Fibroblast of lung (primary cell): Measurements from ENCODE around the gene PLA2G4B. TPM values are rescaled to one million over a fixed set of nuclear protein-coding genes. Genes with fewer than 3 reads are reported as not detected.
A peak's percentile ranks its signal among the peaks of the same experiment; 100 is the strongest.

Experiments used
- DNase-seq, 2 donors: peaks; one replicate each; pipeline versions ENCODE4 v3.0.0 to v3.0.0-alpha.2; 2010; ENCODE audit warnings: low read depth in 2 of 2
- H2AFZ ChIP-seq: 2 replicates; pipeline ENCODE4 v1.5.1; 2012; ENCODE audit warnings: low read length, control low read depth, inconsistent platforms
- H3K27ac ChIP-seq: 2 replicates; pipeline ENCODE4 v1.5.1; 2011; ENCODE audit warnings: low read length, control low read depth; ENCODE audit not compliant: insufficient read depth
- H3K27me3 ChIP-seq: 2 replicates; pipeline ENCODE4 v1.5.1; 2011; ENCODE audit warnings: mild to moderate bottlenecking, low read length; ENCODE audit not compliant: control insufficient read depth, insufficient read depth
- H3K36me3 ChIP-seq: 2 replicates; pipeline ENCODE4 v1.5.1; 2011; ENCODE audit warnings: low read length; ENCODE audit not compliant: control insufficient read depth, insufficient read depth
- H3K4me1 ChIP-seq: 2 replicates; pipeline ENCODE4 v1.5.1; 2011; ENCODE audit warnings: low read length; ENCODE audit not compliant: control insufficient read depth, insufficient read depth; ENCODE audit errors: extremely low read depth
- H3K4me2 ChIP-seq: 2 replicates; pipeline ENCODE4 v1.5.1; 2011; ENCODE audit warnings: low read length, control low read depth; ENCODE audit not compliant: insufficient read depth; ENCODE audit errors: extremely low read depth
- H3K4me3 ChIP-seq, 4 experiments: fragments of 200-600 bp in 1 of 4; sonication (generic) in 1 of 4; replicated peaks in 1 of 4; 2 replicates each; pipeline ENCODE4 v1.5.1; 2011 to 2016; ENCODE audit warnings: low read length in 4 of 4, low read depth in 3 of 4, mild to moderate bottlenecking in 3 of 4, control low read depth in 2 of 4, inconsistent platforms in 1 of 4, mixed read lengths in 1 of 4; ENCODE audit not compliant: insufficient read depth in 1 of 4; ENCODE audit errors: control extremely low read depth in 1 of 4
- H3K79me2 ChIP-seq: 2 replicates; pipeline ENCODE4 v1.5.1; 2012; ENCODE audit warnings: mild to moderate bottlenecking, low read length, inconsistent platforms; ENCODE audit not compliant: control insufficient read depth, insufficient read depth
- H3K9ac ChIP-seq: 2 replicates; pipeline ENCODE4 v1.5.1; 2011; ENCODE audit warnings: mild to moderate bottlenecking, low read length, control low read depth; ENCODE audit not compliant: insufficient read depth
- H3K9me3 ChIP-seq: 2 replicates; pipeline ENCODE4 v1.5.1; 2012; ENCODE audit warnings: low read depth, low read length; ENCODE audit not compliant: control insufficient read depth, insufficient read depth
- H4K20me1 ChIP-seq: 2 replicates; pipeline ENCODE4 v1.5.1; 2011; ENCODE audit warnings: low read length; ENCODE audit not compliant: control insufficient read depth, insufficient read depth; ENCODE audit errors: extremely low read depth
- EZH2 ChIP-seq: IDR thresholded peaks from 2 replicates; pipeline ENCODE4 v1.5.1; 2012; ENCODE audit warnings: low read length, control low read depth, mild to moderate bottlenecking; ENCODE audit errors: missing control alignments
- polyA plus RNA-seq, 2 donors: library from polyadenylated mRNA; depleted of rRNA in 1 of 2; stranded (reverse) in 1 of 2; unstranded in 1 of 2; fragments of >200 nt; gene quantifications; 2 replicates each; pipeline ENCODE4 v1.2.1, GENCODE V29; 2011 to 2012; ENCODE audit warnings: missing spikeins in 1 of 2
- total RNA-seq: library from RNA; depleted of rRNA; stranded (reverse); fragments of >200 nt; gene quantifications from 2 replicates; pipeline ENCODE4 v1.2.1, GENCODE V29; 2014
- TF ChIP-seq, protein P1 (sequence below), 2 donors: IDR thresholded peaks in 1 of 2; conservative IDR thresholded peaks in 1 of 2; 1 replicate in 1 of 2; 2 replicates in 1 of 2; pipeline ENCODE4 v1.5.1; 2011 to 2012; ENCODE audit warnings: low read length in 2 of 2, control low read depth in 1 of 2, inconsistent platforms in 1 of 2, low read depth in 1 of 2, mild to moderate bottlenecking in 1 of 2

PLA2G4B gene
- total and polyA plus RNA-seq, 2 donors (not counting 1 experiment from before 2014, with no cell fraction given) = 0.99 to 1.2 TPM

DNA sequence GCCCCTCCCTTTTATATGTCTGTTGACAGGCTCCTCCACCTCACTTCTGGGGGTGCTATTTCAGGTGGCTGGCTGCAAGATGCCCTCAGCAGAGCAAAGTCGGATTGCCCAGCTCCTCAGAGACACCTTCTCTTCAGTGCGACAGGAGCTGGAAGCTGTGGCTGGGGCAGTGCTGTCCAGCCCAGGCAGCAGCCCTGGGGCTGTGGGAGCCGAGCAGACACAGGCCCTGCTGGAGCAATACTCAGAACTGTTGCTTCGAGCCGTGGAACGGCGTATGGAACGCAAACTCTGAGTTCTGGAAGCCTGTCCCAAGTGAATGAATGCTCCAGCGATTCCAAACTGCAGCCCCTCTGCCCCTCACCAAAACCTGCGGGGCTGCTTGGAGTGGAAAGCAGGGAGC lies 13.5 kb upstream of the PLA2G4B start:
- no peak overlapping the region for H3K27ac ChIP-seq
- H2AFZ ChIP-seq = no peak overlapping the region
- no peak for TF ChIP-seq EZH2
- TF ChIP-seq, protein P1, sequence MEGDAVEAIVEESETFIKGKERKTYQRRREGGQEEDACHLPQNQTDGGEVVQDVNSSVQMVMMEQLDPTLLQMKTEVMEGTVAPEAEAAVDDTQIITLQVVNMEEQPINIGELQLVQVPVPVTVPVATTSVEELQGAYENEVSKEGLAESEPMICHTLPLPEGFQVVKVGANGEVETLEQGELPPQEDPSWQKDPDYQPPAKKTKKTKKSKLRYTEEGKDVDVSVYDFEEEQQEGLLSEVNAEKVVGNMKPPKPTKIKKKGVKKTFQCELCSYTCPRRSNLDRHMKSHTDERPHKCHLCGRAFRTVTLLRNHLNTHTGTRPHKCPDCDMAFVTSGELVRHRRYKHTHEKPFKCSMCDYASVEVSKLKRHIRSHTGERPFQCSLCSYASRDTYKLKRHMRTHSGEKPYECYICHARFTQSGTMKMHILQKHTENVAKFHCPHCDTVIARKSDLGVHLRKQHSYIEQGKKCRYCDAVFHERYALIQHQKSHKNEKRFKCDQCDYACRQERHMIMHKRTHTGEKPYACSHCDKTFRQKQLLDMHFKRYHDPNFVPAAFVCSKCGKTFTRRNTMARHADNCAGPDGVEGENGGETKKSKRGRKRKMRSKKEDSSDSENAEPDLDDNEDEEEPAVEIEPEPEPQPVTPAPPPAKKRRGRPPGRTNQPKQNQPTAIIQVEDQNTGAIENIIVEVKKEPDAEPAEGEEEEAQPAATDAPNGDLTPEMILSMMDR (conservative IDR thresholded peaks at IDR 0.05 in 1 of 2, IDR thresholded peaks at IDR 0.05 in 1 of 2; ENCODE audit: low read depth in 1 of 2, low read length in 2 of 2) = no peak
- H3K4me3 ChIP-seq = no peak overlapping the region
- no peaks in the 10 kb centered on the region for H3K4me1 ChIP-seq
- no peaks in the 10 kb centered on the region for H3K79me2 ChIP-seq
- no peaks in the 10 kb centered on the region for H3K9me3 ChIP-seq
- H3K36me3 ChIP-seq = peaks cover 16% of the 10 kb centered on the region
- H4K20me1 ChIP-seq = no peaks in the 10 kb centered on the region
- H3K4me2 ChIP-seq = no peak overlapping the region
- no peaks in the 10 kb centered on the region for H3K27me3 ChIP-seq
- no peak overlapping the region for H3K9ac ChIP-seq
- no peak for DNase-seq

DNA sequence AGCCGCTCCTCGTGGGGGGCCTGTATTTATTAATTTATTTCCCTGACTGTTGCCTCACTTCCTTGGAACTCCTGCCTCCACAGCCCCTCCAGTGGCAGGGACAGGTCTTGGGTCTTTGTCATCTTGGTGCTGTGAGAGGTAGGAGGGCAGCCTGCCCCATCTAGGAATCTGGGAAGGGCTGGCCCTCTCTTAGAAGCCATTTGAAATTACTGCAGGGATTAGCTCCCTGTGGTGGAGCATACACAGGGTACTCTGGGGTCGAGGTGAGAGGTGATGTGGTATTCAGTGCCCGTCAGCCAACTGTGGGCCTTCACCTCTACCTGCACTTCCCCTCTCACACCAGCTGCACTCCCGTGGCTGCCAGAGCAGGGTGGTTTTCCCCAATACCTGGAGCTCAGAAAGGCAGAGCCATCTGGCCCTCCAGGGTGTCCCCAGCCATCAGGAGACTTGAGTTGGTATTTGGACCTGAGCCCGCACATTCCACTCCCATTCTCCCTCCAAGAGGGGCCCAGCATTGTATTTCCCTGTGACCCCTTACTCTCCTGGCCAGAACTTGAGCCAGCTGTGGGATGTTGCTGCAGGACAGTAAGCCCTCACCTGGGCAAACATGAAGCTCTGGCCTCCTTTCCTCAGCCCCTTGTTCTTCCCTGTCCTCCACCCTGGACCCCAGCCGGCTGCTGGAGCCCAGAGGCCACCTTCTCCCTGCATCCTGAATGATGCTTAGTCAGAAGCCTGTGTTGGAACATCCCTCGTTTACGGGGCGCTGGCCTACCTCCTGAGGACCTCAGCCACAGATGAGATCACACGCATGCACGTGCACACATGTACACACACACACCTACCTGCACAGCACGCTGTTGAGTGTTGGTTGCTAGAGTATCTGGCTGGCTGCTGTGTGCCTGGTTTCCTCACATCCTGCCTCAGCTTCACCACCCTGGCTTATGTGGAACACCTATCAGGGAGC lies 12.8 kb upstream of the PLA2G4B start:
- no peak overlapping the region for H3K9ac ChIP-seq
- H4K20me1 ChIP-seq = no peaks in the 10 kb centered on the region
- peaks cover 16% of the 10 kb centered on the region for H3K36me3 ChIP-seq
- TF ChIP-seq, protein P1 (conservative IDR thresholded peaks at IDR 0.05 in 1 of 2, IDR thresholded peaks at IDR 0.05 in 1 of 2; ENCODE audit: low read depth in 1 of 2, low read length in 2 of 2) = no peak
- TF ChIP-seq EZH2 = no peak
- no peaks in the 10 kb centered on the region for H3K27me3 ChIP-seq
- H3K27ac ChIP-seq = no peak overlapping the region
- no peaks in the 10 kb centered on the region for H3K4me1 ChIP-seq
- no peak overlapping the region for H3K4me2 ChIP-seq
- no peaks in the 10 kb centered on the region for H3K79me2 ChIP-seq
- H3K9me3 ChIP-seq = no peaks in the 10 kb centered on the region
- no peak overlapping the region for H2AFZ ChIP-seq
- H3K4me3 ChIP-seq = no peak overlapping the region
- DNase-seq = no peak

DNA sequence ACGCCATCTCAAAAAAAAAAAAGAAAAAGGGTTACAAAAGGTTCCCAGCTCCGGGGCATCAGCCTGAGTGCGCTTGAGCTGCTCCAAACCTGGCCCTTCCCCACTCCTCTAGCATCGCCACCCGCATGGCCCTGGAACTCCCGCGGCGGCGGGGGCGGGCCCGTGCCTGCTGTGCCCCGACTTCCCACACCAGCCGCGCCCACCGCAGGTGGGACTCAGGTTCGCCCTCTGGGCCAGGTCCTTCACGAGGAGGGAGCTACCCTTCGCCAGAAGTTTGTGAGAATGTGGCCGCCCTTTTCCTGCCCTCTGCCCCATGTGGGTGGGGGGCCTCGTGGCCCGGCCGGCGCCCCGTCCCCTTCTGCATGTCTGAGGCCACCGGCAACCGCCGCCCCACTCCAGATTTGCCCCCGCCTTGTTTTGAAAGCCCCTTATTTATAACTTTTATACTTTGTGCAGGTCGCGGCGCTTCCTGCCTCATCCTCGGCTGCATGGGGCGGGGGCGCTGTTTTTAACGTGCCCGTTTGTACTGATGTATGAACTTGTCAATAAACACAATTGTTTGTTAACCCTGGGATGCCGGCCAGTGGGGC lies 11.3 kb upstream of the PLA2G4B start:
- Histone ChIP-seq H3K9me3 (no peaks in the 10 kb centered on the region), H3K4me3 (peak overlapping the region; percentile 28 to 84 (median 65)), H3K36me3 (peaks cover 8% of the 10 kb centered on the region), H4K20me1 (no peaks in the 10 kb centered on the region), H3K27me3 (no peaks in the 10 kb centered on the region), H3K4me2 (peak overlapping the region; percentile 83), H3K27ac (no peak overlapping the region), H3K79me2 (no peaks in the 10 kb centered on the region), H3K9ac (no peak overlapping the region), H2AFZ (no peak overlapping the region), H3K4me1 (no peaks in the 10 kb centered on the region)
- DNase-seq = no peak
- TF ChIP-seq EZH2 = no peak
- TF ChIP-seq, protein P1 (conservative IDR thresholded peaks at IDR 0.05 in 1 of 2, IDR thresholded peaks at IDR 0.05 in 1 of 2; ENCODE audit: low read depth in 1 of 2, low read length in 2 of 2) = no peak
